UCSD-AML1 (cell line): Measurements from ENCODE around the gene ASRGL1.

ENCODE experiments used
- DNase-seq: peaks from one replicate; lab custom pipeline; 2025; ENCODE audit not compliant: unreplicated experiment; lab: John Stamatoyannopoulos, UW

The ASRGL1 gene

DNA sequence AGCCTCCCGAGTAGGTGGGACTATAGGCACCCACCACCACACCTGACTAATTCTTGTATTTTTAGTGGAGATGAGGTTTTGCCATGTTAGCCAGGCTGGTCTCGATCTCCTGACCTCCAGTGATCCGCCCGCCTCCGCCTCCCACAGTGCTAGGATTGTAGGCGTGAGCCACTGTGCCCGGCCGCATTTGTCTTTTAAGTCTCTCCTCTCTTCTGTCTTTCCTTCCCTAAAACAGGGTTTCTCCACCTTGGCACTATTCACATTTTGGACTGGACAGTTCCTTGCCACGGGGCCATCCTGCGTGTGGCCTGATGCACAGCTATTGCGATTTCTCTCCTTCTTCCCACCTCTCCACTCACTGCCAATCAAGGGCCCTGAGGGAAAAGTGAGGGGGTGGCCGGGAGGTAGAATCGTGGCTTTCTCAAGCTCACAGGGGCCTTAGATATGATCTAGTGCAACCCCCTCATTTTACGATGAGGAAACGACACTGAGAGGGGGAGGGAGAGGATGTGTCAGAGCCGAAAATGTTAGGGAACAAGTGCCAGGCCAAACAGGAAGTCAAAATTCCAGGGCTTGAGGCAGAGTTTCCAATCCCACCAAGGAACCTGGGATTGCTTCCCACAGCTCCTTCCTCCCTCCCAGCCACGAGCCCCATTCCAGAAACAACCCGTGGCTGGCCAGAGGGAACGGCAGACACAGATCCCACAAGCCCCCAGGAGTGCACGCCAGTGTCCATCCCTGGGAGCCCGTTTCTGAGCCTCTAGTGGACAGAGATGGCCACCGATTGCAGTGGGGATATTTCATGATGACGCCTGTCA, 102.7 kb downstream of the ASRGL1 start:
- no peak for DNase-seq
